ENCODE results near the gene ASB5.

DNA sequence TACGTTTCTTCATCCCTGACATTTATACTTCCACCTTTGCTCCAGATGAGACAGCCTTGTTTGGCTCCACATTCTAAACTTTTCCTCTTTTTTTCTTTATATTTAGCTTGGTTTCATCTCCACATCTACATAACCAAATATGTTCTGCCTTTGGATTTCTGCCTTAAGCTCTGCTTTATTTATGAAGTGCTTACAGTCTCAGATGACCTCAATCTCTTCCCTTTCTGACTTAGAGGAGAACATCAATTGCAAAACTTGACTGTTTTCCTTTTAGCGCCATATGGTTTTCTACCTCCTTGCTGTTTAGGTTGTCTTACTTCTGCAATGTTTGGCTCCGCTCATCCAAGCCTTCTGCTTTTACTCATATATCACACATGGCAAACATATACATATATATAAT, 7.5 kb downstream of the ASB5 start:
- TF ChIP-seq CTCF (optimal IDR thresholded peaks at IDR 0.05 in 1 of 3, IDR thresholded peaks at IDR 0.05 in 1 of 3, conservative IDR thresholded peaks at IDR 0.05 in 1 of 3; ENCODE audit: extremely low read depth in 1 of 3, insufficient read depth in 2 of 3, low read length in 3 of 3) (no peak), EZH2 (IDR thresholded peaks at IDR 0.05; ENCODE audit: low read length) (no peak)

Data from keratinocyte (primary cell).